ENCODE measurements around the gene PLA2G4B.

DNA sequence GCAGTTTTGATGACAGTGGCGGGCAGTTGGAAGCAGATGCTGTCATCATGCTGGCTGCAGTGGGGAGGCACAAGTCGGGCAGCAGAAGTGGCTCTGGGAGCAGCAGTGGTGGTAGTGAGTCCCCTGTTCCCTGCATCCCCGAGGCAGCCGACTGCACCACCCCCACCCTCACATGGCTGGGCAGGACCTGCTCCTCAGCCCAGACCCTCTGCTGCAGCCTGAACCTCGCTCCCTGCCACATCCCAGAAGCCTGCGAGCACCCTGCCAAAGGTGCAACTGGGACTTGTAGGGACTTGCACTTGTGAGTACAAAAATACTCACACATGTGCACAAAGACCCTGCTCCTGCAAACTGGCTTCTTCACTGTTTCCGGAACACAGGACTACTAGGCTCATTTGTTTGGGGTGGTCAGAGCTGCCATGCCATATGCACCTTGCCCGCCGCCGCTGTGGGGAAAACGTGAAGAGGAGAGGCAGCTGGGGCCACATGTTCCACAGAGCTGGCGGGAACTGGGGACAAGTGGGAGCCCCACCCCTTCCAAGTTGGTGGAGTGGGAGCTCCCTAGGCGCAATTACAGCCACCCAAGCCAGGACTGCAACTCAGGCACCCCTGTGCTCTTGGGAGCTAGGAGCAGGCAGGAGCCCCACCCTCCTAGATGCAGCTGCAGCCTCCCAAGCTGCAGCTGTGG lies 8.5 kb upstream of the PLA2G4B start:
- TF ChIP-seq CTCF (IDR thresholded peaks at IDR 0.05; ENCODE audit: poor library complexity) (no peak), EZH2 (IDR thresholded peaks at IDR 0.05; ENCODE audit: borderline replicate concordance) (no peak)
